NCI-H1105 (cell line): Measurements from ENCODE around the gene TMEM47.

Experiments
- DNase-seq: peaks from one replicate; lab custom pipeline; 2025; lab: John Stamatoyannopoulos, UW

The TMEM47 gene

DNA sequence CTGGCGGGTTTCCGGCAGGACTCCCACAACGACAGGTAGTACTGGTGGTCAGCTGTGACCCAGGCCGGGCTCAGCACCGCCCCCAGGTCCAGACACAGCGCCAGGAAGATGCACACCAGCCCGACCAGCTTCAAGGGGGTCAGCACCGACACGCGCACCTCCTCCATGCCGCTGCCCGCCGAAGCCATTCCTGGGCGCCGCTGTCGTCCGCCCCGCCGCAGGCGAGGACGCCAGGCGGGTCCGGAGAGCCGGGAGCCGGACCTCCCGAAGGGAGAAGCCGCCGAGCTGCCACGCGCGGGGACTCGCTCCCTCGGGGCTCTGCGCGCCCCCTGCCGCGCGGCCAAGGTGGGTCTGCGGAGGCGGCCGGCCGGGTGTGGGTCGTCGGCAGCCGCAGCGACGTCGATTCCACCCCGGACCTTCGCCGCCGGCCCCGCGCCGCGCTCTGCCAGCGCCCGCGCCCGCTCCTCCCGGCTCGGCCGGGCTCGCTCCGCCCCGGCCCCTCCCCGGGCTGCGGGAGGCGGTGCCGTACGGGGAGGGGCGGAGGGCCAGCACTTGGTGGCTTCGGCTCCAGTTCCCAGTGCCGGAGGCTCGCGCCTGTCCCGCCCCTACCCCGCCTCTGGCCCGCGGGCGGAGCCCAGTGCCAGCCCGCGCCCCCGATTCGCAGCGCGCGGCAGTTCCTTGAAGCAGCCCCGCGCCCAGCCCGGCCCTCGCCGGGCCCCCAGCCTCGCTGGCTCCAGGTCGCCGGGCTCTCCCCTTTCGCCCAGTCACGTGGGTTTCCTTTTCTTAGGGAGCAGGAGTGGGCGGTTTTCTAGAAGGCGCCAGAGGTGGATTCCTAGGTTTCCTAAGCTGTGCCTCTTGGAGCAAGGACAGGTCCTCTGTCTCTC, at the start of gene TMEM47:
TMEM47 (minus strand) TSS at position 444 of the 884 bp plus-strand sequence; CDS start at position 188, 256 bp downstream.
- peak; percentile 12 for DNase-seq

DNA sequence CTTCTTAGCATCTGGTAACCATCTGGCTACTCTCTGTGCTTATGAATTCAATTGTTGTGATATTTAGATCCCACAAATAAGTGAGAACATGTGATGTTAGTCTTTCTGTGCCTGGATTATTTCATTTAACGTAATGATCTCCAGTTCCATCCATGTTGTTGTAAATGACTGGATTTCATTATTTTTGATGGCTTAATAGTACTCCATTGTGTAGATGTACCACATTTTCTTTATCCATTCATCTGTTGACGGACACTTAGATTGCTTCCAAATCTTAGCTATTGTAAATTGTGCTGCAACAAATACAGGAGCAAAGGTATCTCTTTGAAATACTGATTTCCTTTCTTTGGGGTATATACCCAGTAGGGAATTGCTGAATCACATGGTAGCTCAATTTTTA, 30.0 kb upstream of the TMEM47 start:
- DNase-seq: no peak

DNA sequence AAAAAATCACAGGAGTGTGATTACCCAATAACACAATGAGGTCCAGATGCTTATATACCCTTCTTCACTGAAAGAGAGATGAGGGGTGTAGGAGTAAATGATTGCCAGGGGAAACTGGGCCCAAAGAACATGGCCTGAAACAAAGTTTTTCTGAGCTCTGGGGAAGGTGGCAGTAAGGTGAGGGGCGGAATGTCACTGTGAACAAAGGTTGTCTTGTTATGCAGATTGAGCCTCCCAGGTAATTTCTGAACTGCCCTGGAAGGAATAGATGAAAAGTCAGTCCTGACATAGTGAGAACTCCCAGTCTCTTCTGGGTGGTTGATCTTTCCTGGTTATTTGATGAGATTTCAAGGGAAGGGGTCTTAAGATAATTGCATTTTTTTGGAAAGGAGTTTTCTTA, 2.5 kb upstream of the TMEM47 start:
- no peak for DNase-seq

DNA sequence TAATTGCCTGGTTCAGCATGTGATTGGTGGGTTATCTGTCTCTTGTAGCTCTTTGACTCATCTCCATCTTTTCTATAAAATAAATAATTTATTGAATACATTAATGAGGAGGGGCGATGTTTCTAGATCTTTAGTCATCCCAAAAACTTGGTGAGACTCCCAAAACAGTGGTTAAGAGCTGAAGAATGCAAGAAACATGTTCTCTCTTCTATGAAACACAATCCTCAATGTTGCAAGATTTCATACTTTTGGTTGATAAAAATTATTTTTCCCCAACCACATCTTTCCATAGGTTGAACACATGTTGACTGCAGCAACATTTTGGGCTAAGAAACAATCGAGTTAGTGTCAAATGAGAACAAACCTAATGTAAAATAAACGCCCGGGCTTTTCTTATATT, 1.2 kb upstream of the TMEM47 start:
- no peak for DNase-seq

DNA sequence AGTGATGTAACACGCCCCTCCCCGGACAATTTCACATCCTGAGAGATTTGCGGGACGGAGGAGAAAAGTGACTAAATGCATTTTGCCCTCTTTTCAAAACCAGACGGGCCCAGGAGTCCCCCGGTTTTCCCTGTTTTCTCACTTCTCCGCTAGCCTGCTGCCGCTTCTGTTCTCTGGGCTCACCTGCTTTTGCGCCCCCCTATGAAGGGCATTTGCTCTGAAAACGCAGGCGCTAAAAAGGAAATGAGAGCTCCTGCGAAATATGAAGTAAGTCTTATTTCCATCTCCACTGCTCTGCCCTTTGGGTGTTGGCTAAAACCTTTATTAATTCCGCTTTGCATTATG, 613 bp upstream of the TMEM47 start:
- no peak for DNase-seq

DNA sequence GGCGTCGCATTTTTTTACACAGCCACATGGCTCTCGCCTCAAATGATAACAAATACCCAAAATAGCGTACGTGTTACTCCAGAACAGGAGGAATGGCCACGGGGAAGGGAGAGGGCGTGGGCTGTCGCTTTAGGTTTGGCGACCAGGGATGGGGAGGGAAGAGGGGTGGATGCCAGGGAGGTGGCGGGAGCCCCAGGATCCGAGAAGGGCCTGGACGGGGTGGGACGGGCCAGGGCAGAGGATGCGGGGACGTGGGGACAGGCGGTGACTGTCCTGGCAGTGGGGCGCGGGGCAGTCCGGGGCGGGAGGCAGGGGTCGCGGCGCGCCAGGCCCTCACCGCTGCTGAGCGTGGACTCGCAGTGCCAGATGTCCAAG, 631 bp downstream of the TMEM47 start:
- DNase-seq: no peak

DNA sequence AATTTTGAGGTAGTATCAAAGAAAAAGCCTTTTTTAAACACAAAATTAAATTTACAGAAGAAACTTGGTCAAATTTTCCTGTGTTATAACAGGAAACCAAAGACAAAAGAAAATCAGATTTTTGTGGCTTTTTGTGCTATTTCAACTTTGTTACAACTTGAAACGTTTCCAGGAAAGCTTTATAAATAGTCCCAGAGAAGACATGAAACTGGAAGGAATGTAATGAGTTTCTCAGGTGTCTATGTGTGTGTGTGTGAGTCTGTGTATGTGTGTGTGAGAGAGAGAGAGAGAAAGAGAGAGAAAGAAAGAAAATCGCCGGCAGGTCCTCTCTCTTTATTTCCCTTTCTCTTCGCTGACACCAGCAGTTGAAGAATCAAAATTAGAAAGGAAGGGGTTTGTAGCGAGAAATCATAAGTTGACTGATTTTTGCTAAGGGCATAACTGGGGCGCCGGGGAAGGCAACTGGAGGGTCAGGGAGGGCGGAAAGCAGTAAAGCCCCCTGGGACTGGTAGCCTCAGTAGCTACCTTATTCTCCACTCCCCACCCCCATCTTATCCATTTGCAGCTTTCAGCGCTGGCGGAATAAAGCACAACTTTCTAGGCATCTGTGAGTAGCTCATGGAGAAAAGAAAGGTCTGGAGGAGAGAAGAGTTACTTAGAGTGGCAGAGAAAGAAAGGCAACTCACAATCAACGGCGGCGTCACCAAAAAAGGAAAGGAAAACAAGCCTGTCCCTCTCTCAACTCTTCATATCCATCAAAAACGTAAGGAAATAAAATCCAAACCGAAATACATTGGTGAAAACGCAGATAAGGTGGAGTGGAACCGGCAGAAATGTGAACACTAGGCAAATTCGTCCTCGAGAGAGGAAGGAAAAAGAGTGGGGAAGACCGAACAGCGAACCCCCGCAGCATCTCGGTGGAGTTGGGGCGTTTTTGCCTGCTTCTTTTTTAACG, 1.3 kb downstream of the TMEM47 start:
- no peak for DNase-seq

DNA sequence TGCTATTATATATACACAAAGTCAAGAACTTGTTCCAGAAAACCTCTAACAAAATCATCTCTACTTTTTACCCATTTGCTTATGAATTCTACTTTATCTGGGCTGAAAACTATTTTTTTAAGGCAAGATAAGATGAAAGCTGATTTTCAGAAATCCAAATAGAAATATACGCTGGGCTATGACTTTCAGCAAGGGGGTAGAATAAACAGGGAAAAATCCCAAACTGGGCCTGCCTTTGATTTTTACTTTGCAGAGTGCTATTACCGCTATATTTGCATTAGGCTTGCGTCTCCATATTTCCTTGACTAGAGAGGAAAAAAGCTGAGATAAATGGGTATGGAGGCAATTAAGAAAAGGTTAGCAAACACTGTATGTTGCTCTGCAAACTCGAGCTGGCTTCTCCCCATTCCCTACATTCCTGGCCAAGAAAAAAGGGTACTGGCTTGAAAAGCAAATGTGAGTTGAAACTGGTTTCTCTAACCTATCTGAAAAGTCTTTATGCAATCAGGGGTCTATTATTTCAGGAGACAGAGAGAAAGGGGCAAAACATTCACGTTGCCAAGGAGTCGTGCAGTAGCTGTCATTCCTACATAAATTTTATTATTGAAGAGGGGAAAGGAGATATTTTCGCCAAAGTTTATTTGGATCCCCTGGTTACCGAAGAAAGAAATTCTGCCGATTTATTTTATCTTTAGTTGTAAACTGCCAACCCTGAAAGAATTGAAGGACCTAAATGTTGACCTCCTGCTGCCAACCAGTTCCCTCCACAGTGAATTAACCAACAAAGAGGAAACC, 2.2 kb downstream of the TMEM47 start:
- DNase-seq: no peak

DNA sequence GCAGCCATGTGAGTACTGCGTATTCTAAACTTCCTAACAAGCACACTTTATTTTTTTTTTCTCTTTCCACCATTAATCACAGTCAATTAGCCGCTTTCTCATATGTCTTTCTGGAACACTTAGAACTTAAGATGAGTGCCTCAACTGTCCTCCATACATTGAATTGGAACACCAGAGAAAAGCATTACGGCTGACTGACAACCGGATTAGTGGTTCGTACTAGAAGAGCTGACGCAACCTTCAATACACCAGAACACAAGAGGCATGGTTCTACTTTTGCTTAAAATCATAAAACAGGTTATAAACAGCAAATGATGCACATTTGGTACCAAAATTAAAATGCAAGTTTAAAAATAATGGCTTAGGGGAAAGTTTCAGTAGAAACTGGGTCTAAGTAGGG, 3.3 kb downstream of the TMEM47 start:
- DNase-seq: no peak

DNA sequence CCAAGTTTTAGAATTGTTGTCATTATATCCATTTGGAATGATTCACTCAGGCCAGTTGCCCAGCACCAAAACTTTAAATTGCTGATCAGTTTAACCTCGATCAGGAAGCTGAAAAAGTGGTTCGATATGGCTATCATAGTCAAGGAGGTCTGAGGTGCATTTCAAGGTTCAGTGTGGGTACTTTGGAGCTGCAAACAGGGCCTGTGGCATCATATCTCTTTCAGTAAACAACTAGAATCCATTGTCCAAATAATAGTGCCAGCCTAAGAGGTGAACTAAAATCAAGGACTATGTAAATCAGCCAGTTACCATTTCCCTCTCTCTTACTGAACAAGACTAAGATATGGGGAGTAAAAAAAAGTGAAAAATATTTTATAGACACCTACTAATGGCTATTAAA, 14.2 kb downstream of the TMEM47 start:
- DNase-seq: no peak

DNA sequence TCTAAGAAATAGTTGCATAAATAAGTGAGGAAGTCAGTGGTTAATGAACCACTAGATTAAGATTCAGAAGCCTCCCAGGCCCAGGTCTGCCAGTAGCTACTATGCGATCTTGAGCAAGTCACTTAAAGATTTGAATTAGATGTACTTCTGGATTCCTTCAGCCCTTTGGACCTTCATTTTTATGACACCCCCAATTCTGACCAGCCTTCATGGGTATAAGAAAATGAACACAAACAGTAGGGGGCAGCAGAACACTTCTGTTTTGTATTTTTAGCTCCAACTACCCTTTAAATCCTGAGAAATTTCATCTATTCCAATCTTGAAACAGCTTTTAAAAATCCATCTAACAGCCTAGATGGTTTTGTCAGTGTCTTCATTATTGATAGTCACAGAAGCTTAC, 19.0 kb downstream of the TMEM47 start:
- DNase-seq: no peak

DNA sequence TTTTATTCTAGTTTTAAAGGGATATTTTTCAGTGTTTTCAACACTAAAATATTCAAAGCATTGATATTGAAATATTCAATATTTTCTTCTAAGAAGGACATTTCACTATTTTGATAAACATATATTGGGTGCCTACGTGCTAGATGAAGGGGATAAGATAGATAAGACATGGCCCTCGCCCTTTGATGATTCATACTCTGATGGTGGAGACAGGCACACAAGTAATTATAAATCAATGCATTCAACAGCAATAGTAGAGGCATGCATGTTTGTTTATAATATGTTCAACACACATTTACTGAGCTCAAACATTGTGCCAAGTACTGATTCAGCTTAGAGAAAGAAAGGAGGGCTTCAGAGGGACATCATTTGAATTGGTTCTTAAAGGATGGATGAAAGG, 22.7 kb downstream of the TMEM47 start:
- no peak for DNase-seq

DNA sequence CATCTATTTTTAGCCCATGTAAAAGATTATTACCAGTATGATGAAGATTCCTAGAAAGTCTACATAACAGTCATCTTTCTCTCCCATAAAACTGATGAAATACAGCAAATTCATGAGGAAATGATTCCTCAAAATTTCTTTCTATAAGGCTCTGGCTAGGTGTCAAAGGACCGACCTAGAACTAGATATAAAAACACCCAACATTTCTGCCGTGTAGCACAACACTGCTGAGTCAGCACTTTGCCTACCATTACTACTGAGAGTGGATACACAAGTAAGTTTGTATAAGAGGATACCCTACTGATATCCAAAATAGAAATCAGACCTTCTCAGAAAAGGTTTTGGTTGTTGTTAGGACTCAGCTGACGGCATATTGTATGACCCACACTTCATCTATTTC, 24.7 kb downstream of the TMEM47 start:
- no peak for DNase-seq

DNA sequence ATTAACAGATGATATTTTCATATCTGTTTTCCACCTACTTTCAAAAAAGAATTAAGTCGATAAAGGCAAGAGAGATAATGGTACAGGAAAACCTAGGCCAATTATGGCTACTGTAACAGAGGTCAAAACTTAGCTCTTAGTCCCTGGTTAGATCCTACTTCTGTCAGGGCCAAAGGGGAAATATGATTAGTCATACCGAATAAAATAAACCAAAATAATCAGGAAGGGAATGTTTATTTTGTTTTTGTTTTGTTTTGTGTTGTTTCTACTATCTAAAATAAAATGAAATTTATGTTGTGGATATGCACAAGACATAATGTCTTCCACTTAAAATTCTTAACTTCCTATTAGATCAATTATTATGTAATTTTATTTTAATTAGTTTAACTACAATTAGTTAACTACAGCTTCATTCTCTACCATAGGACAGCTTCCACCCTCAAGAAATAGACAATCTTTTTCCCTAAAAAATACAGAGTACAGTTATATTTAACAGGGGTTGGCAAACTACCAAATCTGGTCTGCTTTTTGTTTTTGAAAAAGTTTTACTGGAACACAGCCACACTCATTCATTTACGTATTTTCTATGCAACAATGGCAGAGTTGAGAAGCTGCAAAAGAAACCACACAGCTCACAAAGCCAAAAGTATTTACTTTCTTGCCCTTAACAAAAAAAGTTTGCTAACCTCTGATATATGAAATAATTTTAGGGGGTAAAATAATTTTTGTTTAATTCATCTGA, 25.4 kb downstream of the TMEM47 start:
- DNase-seq: no peak

DNA sequence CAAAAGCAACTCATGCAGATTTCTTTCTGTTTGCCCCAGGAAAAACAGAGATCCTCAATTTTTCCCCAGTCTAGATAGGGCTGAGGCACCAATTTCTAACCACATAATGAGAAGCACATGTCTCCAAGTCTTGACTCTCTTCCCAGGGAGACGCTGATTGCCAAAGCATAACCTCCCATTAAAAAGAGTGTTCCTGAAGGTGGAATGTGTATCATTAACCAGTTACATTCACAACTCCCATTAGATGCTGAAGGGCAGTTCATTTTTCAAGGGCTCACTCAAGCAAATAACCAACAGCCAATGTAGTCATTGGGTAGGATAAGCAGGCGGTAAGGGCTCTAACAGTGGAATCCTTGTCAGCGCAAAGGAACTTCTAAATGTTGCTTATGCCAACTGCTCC, 27.5 kb downstream of the TMEM47 start:
- no peak for DNase-seq

DNA sequence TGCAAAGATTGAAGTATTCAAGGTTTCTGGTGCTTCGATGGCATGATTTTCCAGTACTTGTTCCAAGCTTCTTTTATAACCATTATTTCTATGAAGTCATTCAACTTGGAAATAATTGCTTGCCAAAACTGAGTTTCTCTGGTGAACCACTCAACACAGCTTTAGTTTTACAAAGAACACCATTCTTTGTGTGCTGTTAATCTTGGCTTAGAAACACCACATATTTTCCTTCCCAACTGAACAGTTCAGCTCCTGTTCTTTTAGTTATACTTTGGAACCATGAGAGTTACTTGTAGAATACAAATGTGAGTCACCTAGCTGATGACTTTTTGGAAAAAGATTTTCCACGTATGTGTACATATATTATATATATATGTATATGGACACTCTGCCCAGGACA, 32.7 kb downstream of the TMEM47 start:
- no peak for DNase-seq

DNA sequence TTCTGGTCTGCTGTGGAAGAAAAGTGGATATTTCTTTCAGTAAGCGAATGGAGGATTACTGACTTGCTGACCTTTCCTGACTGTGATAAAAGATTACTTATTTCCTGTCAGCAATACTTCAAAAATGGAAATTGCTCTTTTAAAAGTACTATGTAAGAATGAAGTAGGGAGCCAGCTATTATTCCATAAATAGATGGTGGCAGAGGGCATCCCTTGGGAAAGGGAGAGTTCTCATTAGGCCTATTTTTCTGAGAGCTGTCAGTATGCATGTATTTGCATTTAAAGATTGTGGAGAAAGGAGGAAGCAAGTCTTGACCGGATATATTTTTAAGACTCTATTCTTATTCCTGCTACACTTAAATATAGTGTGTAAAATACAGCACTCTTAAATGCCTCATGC, 37.2 kb downstream of the TMEM47 start:
- no peak for DNase-seq

DNA sequence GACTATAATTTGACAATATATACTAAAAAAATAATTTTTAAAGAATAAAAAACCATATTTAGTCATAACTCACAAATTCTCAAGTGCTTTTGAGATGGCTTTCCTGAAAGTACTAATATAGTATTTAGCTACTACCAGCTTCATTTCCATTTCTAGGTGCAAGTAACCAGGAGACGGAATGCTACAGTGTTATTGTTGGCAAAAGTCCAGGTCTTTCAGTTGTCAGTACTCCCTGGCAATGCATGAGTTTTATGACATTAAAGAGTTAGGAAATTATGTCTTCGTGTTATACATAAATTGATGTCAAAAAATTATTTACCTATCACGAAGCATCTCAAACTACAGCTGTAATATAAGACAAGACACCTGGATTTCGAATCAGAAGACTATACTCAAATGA, 45.0 kb downstream of the TMEM47 start:
- no peak for DNase-seq

DNA sequence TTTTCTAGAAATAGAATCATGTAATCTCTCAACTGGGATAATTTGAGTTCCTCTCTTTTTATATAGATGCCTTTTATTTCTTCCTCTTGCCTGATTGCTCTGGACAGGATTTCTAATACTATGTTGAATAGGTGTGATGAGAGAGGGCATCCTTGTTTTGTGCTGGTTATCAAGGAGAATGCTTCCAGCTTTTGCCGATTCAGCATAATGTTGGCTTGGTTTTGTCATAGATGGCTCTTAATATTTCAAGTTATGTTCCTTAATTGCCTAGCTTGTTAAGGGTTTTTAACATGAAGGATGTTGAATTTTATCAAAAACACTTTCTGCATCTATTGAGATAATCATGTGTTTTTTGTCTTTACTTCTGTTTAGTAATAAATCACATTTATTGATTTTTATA, 58.7 kb downstream of the TMEM47 start:
- DNase-seq: no peak

DNA sequence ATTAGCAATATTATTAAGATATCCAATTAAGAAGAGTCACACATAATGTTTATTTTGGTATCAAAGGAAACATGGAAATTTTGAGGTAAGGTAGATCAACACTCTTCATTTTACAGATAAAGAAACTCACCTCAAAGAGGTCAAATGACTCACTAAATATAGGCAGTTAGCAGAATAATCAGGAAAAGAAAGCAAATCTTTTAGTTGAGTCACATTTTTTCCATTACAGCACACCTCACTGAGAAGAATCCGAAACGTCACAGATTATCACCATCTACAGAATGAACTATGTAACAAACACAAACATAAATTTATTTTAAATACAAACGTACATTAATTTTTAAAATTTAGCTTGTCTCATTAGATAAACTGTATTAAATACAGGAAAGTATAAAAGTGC, 70.1 kb downstream of the TMEM47 start:
- DNase-seq: no peak

DNA sequence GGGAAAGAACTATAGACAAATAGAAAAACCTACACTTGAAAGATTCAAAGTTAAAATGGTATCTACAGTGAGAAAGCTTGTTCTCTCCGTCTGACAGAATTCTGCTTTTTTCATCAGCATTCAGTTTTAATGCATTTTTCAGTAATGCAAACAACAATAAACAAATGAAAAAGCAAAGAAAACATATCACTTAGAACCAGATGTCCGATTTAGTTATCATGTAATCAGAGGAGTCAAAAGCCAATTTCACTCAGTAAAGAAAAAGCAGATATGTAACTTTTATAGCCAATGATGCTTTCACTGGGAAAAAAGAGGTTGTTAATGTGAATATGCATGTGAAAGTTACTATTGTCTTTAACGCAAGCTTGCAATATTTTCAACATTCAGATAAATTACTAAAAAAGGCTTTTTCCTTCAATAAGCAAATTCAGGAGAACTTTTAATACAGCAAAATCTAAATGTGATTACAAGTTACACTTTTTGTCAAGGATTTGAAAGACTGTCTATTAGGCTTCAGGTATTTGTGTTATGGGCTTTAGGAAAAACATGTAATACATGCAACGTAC, 70.7 kb downstream of the TMEM47 start:
- DNase-seq: no peak
